HEK293 (cell line): ENCODE measurements around the gene NCKAP5.

Experiments
- CTCF ChIA-PET: fragments of 350-600 bp; formaldehyde crosslinking; extraction: SDS; loops from one replicate; lab custom pipeline; 2021; ENCODE audit warnings: antibody characterized with exemption; lab: Yijun Ruan, JAX
- POLR2A ChIA-PET: fragments of 300-600 bp; formaldehyde crosslinking; extraction: SDS; loops from one replicate; lab custom pipeline; 2020; ENCODE audit warnings: antibody characterized with exemption, inconsistent platforms; lab: Yijun Ruan, JAX
- H3K27ac ChIP-seq: fragments of 200-500 bp; sonication (Bioruptor generic); 2 replicates; pipeline ENCODE4 v1.5.1; 2014; ENCODE audit warnings: low read depth, low read length, control low read depth, inconsistent platforms; ENCODE audit errors: extremely low read depth
- H3K36me3 ChIP-seq, 2 experiments: fragments of 200-500 bp in 1 of 2; sonication (Bioruptor generic) in 1 of 2; 1 replicate in 1 of 2; 2 replicates in 1 of 2; pipeline ENCODE4 v1.5.1; 2014 to 2017; ENCODE audit warnings: inconsistent platforms in 2 of 2, low read length in 2 of 2; ENCODE audit not compliant: control insufficient read depth in 2 of 2, insufficient read depth in 1 of 2
- H3K4me1 ChIP-seq: fragments of 200-500 bp; sonication (Bioruptor generic); 2 replicates; pipeline ENCODE4 v1.5.1; 2014; ENCODE audit warnings: mild to moderate bottlenecking, low read length, inconsistent platforms; ENCODE audit not compliant: control insufficient read depth, insufficient read depth
- H3K4me3 ChIP-seq: 2 replicates; pipeline ENCODE4 v1.5.1; 2011; ENCODE audit warnings: low read depth, mild to moderate bottlenecking, control low read depth, low read length, moderate library complexity
- H3K9me3 ChIP-seq: fragments of 200-500 bp; sonication (Bioruptor generic); 2 replicates; pipeline ENCODE4 v1.5.1; 2014; ENCODE audit warnings: low read depth, low read length, inconsistent platforms; ENCODE audit not compliant: control insufficient read depth, insufficient read depth
- AEBP2 ChIP-seq: fragments of 450-650 bp; formaldehyde crosslinking; IDR thresholded peaks from 2 replicates; pipeline ENCODE4 v1.5.1; 2016; ENCODE audit warnings: missing biosample characterization, missing genetic modification characterization, borderline replicate concordance
- ELK4 ChIP-seq: IDR thresholded peaks from 2 replicates; pipeline ENCODE4 v1.6.1; 2011; ENCODE audit warnings: mild to moderate bottlenecking, low read depth, low read length, borderline replicate concordance
- GLI2 ChIP-seq: fragments of 450-650 bp; formaldehyde crosslinking; IDR thresholded peaks from 2 replicates; pipeline ENCODE4; 2017; ENCODE audit warnings: missing biosample characterization, missing genetic modification characterization, low read depth, borderline replicate concordance
- KLF16 ChIP-seq: fragments of 450-650 bp; formaldehyde crosslinking; IDR thresholded peaks from 2 replicates; pipeline ENCODE4 v1.5.1; 2017; ENCODE audit warnings: missing biosample characterization, missing genetic modification characterization
- OSR2 ChIP-seq: fragments of 450-650 bp; formaldehyde crosslinking; IDR thresholded peaks from 2 replicates; pipeline ENCODE4 v1.5.1; 2016; ENCODE audit warnings: missing biosample characterization, missing genetic modification characterization
- OVOL3 ChIP-seq: fragments of 450-650 bp; formaldehyde crosslinking; IDR thresholded peaks from 2 replicates; pipeline ENCODE4 v1.5.1; 2016; ENCODE audit warnings: missing biosample characterization, missing genetic modification characterization
- PRDM4 ChIP-seq: fragments of 450-650 bp; formaldehyde crosslinking; IDR thresholded peaks from 2 replicates; pipeline ENCODE4 v1.5.1; 2017; ENCODE audit warnings: missing biosample characterization, missing genetic modification characterization
- ZBTB7A ChIP-seq: fragments of 450-650 bp; formaldehyde crosslinking; IDR thresholded peaks from 2 replicates; pipeline ENCODE4 v1.5.1; 2016; ENCODE audit warnings: low read depth, missing biosample characterization, missing genetic modification characterization
- ZNF146 ChIP-seq: fragments of 450-650 bp; formaldehyde crosslinking; IDR thresholded peaks from 2 replicates; pipeline ENCODE4 v1.5.1; 2016; ENCODE audit warnings: missing biosample characterization, missing genetic modification characterization
- ZNF157 ChIP-seq: fragments of 450-650 bp; formaldehyde crosslinking; IDR thresholded peaks from 2 replicates; pipeline ENCODE4 v1.5.1; 2016; ENCODE audit warnings: missing biosample characterization, missing genetic modification characterization
- ZNF18 ChIP-seq: fragments of 450-650 bp; formaldehyde crosslinking; IDR thresholded peaks from 2 replicates; pipeline ENCODE4 v1.5.1; 2016; ENCODE audit warnings: missing biosample characterization, missing genetic modification characterization
- ZNF544 ChIP-seq: fragments of 450-650 bp; formaldehyde crosslinking; IDR thresholded peaks from 2 replicates; pipeline ENCODE4 v1.5.0; 2017; ENCODE audit warnings: missing biosample characterization, missing genetic modification characterization
- ZNF549 ChIP-seq: fragments of 450-650 bp; IDR thresholded peaks from 2 replicates; pipeline ENCODE4 v1.5.1; 2018; ENCODE audit warnings: missing biosample characterization, missing genetic modification characterization, mild to moderate bottlenecking, inconsistent platforms, moderate library complexity
- ZNF600 ChIP-seq: fragments of 450-650 bp; formaldehyde crosslinking; IDR thresholded peaks from 2 replicates; pipeline ENCODE4 v1.5.1; 2016; ENCODE audit warnings: missing biosample characterization, missing genetic modification characterization
- ZNF629 ChIP-seq: fragments of 450-650 bp; formaldehyde crosslinking; IDR thresholded peaks from 2 replicates; pipeline ENCODE4 v1.5.1; 2017; ENCODE audit warnings: missing biosample characterization, missing genetic modification characterization
- ZNF664 ChIP-seq: fragments of 450-650 bp; formaldehyde crosslinking; IDR thresholded peaks from 2 replicates; pipeline ENCODE4 v1.5.1; 2016; ENCODE audit warnings: missing biosample characterization, missing genetic modification characterization
- ZNF704 ChIP-seq: fragments of 450-650 bp; formaldehyde crosslinking; IDR thresholded peaks from 2 replicates; pipeline ENCODE4 v1.5.1; 2016; ENCODE audit warnings: missing biosample characterization, missing genetic modification characterization
- ZNF776 ChIP-seq: fragments of 450-650 bp; formaldehyde crosslinking; IDR thresholded peaks from 2 replicates; pipeline ENCODE4 v1.5.0; 2017; ENCODE audit warnings: missing biosample characterization, missing genetic modification characterization, borderline replicate concordance

The NCKAP5 gene

GRCh38 chr2:133082034-133082433 is 486.2 kb downstream of the NCKAP5 start (continued):
- TF ChIP-seq OSR2 (tag by site-specific recombination), result no peak
- TF ChIP-seq GLI2, result no peak

GRCh38 chr2:133080822-133081221 is 487.4 kb downstream of the NCKAP5 start:
- Histone ChIP-seq H3K4me3 (no peak overlapping the region), H3K4me1 (no peaks in the 10 kb centered on the region), H3K36me3 (no peaks in the 10 kb centered on the region), H3K27ac (no peak overlapping the region), H3K9me3 (no peaks in the 10 kb centered on the region)
- CTCF ChIA-PET, result interaction anchor here (0.6 kb wide), 1 partner anchor 254 kb away, joined by 3 read pairs; no protein-coding TSS in a partner anchor
- TF ChIP-seq KLF16 (tag by site-specific recombination) (no peak), ZNF146 (tag by site-specific recombination) (no peak), ZNF704 (tag by site-specific recombination) (no peak), ZNF629 (no peak), ZNF600 (tag by site-specific recombination) (no peak)
- POLR2A ChIA-PET, result no interaction called here

GRCh38 chr2:133078667-133079411 is 489.4 kb downstream of the NCKAP5 start:
- TF ChIP-seq ZNF544, result no peak
- TF ChIP-seq PRDM4 (tag by site-specific recombination), result no peak
- no peak for TF ChIP-seq ZNF664 (tag by site-specific recombination)
- Histone ChIP-seq H3K4me3 (no peak overlapping the region), H3K4me1 (no peaks in the 10 kb centered on the region), H3K9me3 (no peaks in the 10 kb centered on the region), H3K36me3 (no peaks in the 10 kb centered on the region), H3K27ac (no peak overlapping the region)
- POLR2A ChIA-PET, result no interaction called here
- CTCF ChIA-PET, result interaction anchor here (0.6 kb wide), 1 partner anchor 19 kb away, joined by 3 read pairs; no protein-coding TSS in a partner anchor

GRCh38 chr2:133077269-133077822 is 490.9 kb downstream of the NCKAP5 start:
- Histone ChIP-seq H3K4me3 (no peak overlapping the region), H3K4me1 (no peaks in the 10 kb centered on the region), H3K27ac (no peak overlapping the region), H3K9me3 (no peaks in the 10 kb centered on the region), H3K36me3 (no peaks in the 10 kb centered on the region)
- ChIA-PET POLR2A (no interaction called here), CTCF (no interaction called here)
- TF ChIP-seq OVOL3 (tag by site-specific recombination), result no peak
- no peak for TF ChIP-seq ZNF549
- TF ChIP-seq GLI2, result no peak
- TF ChIP-seq ZNF776 (tag by site-specific recombination), result no peak
- no peak for TF ChIP-seq ZNF18 (tag by site-specific recombination)
- no peak for TF ChIP-seq ZNF157 (tag by site-specific recombination)
- no peak for TF ChIP-seq ELK4
- no peak for TF ChIP-seq AEBP2 (tag by site-specific recombination)
- no peak for TF ChIP-seq ZBTB7A (tag by site-specific recombination)
